ENCODE results near the gene PLLP.

GRCh38 chr16:57256601-57257395, 27.7 kb downstream of the PLLP start:
- TF ChIP-seq CTCF (IDR thresholded peaks at IDR 0.05) (no peak), POLR2A (IDR thresholded peaks at IDR 0.05) (no peak)

Data from lower leg skin (tissue), 3 donors.